Activated CD8-positive, alpha-beta T cell treated with anti-CD3 and anti-CD28 coated beads for 36 hours (primary cell): Measurements from ENCODE around the gene CLASRP. TPM values are rescaled to one million over a fixed set of nuclear protein-coding genes. Genes with fewer than 3 reads are reported as not detected.

Experiments
- ATAC-seq: fragments of 200-7000 bp; cut with Tn5 transposase; one replicate; pipeline ENCODE4 v1.10.0; 2021; ENCODE audit warnings: mild to moderate bottlenecking, moderate library complexity
- CTCF ChIA-PET: fragments of 350-600 bp; sonication (Branson Sonifier 250); formaldehyde crosslinking; loops from one replicate; lab custom pipeline; 2021; ENCODE audit warnings: antibody characterized with exemption; lab: Charles Lee
- POLR2A ChIA-PET: fragments of 350-600 bp; sonication (Branson Sonifier 250); formaldehyde crosslinking; loops from one replicate; lab custom pipeline; 2021; ENCODE audit warnings: antibody characterized with exemption; lab: Charles Lee
- DNase-seq: peaks from one replicate; pipeline ENCODE4 v3.0.0-alpha.2; 2020
- H3K27ac Mint-ChIP-seq: one replicate; pipeline ENCODE4 v1.8.0; 2021; ENCODE audit warnings: mild to moderate bottlenecking, mixed read lengths
- H3K27me3 Mint-ChIP-seq: one replicate; pipeline ENCODE4 v1.8.0; 2021; ENCODE audit warnings: mixed read lengths
- H3K36me3 Mint-ChIP-seq: one replicate; pipeline ENCODE4 v1.8.0; 2021; ENCODE audit warnings: low read depth, mixed read lengths
- H3K4me1 Mint-ChIP-seq: one replicate; pipeline ENCODE4 v1.8.0; 2021; ENCODE audit warnings: low read depth, mixed read lengths
- H3K4me3 Mint-ChIP-seq: one replicate; pipeline ENCODE4 v1.8.0; 2021; ENCODE audit warnings: mild to moderate bottlenecking, moderate library complexity, mixed read lengths
- H3K9me3 Mint-ChIP-seq: one replicate; pipeline ENCODE4 v1.8.0; 2021; ENCODE audit warnings: mixed read lengths
- intact Hi-C: fragments of 100-400 bp; cut with micrococcal nuclease; formaldehyde crosslinking; loops from one replicate; pipeline ENCODE4 v1.10.0; 2022
- total RNA-seq, 2 experiments: library from RNA; stranded (reverse); gene quantifications; one replicate each; pipeline ENCODE4 v1.2.3, GENCODE V29; 2021
- TF ChIP-seq, protein P1 (sequence below): fragments of 200-600 bp; IDR thresholded peaks from one replicate; pipeline ENCODE4 v1.8.0; 2022; ENCODE audit warnings: antibody characterized with exemption, mild to moderate bottlenecking

CLASRP gene
- total RNA-seq, 2 experiments from 2014 or later = 72.7 to 80.5 TPM

DNA sequence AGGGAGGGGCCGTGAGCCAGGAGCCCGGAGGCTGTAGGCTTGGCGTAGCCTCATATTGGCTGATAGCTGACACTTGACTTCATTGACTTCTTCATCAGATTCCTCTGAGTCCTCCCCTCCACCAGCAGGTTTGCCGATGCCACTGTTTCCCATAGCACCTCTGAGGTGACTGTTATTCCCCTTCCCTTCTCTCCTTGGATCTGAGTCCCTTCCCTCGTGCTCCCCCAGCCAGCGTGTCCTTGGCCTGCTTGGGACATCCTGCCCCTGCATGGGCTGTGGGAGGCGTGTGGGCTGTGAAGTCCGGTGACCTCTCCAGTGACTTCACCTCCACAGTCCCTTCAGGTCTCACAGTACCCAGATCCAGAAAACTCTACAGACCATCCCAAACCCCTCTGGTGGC lies 63.0 kb downstream of the CLASRP start:
- intact Hi-C loops = no loop called here
- TF ChIP-seq, protein P1, sequence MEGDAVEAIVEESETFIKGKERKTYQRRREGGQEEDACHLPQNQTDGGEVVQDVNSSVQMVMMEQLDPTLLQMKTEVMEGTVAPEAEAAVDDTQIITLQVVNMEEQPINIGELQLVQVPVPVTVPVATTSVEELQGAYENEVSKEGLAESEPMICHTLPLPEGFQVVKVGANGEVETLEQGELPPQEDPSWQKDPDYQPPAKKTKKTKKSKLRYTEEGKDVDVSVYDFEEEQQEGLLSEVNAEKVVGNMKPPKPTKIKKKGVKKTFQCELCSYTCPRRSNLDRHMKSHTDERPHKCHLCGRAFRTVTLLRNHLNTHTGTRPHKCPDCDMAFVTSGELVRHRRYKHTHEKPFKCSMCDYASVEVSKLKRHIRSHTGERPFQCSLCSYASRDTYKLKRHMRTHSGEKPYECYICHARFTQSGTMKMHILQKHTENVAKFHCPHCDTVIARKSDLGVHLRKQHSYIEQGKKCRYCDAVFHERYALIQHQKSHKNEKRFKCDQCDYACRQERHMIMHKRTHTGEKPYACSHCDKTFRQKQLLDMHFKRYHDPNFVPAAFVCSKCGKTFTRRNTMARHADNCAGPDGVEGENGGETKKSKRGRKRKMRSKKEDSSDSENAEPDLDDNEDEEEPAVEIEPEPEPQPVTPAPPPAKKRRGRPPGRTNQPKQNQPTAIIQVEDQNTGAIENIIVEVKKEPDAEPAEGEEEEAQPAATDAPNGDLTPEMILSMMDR = no peak
- Mint-ChIP-seq H3K9me3 (no peaks in the 10 kb centered on the region), H3K4me3 (no peak overlapping the region), H3K4me1 (peaks cover 59% of the 10 kb centered on the region), H3K36me3 (peaks cover 3% of the 10 kb centered on the region), H3K27me3 (no peaks in the 10 kb centered on the region), H3K27ac (no peak overlapping the region)
- ATAC-seq (no peak), DNase-seq (no peak)
- ChIA-PET CTCF (interaction anchor here (1.4 to 3.4 kb wide), 3 partner anchors 9 to 24 kb away, joined by 4 to 17 read pairs (median 11); partner anchors contain the start of gene PPP1R37), POLR2A (interaction anchor here (0.6 to 1.4 kb wide), 3 partner anchors 9 to 100 kb away, joined by 3 read pairs; partner anchors contain the start of gene PPP1R37)

- ATAC-seq (no peak), DNase-seq (no peak)
- intact Hi-C loops = no loop called here
- no peaks in the 10 kb centered on the region for H3K27me3 Mint-ChIP-seq
- no peak overlapping the region for H3K27ac Mint-ChIP-seq
- CTCF ChIA-PET = interaction anchor here (1.2 to 3.4 kb wide), 4 partner anchors 10 to 23 kb away, joined by 3 to 17 read pairs (median 8); partner anchors contain the start of gene PPP1R37
- no peaks in the 10 kb centered on the region for H3K9me3 Mint-ChIP-seq
- peaks cover 3% of the 10 kb centered on the region for H3K36me3 Mint-ChIP-seq
- peaks cover 54% of the 10 kb centered on the region for H3K4me1 Mint-ChIP-seq
- POLR2A ChIA-PET = interaction anchor here (1.2 to 1.8 kb wide), 2 partner anchors 10 to 16 kb away, joined by 3 to 7 read pairs; partner anchors contain the start of gene PPP1R37
- no peak overlapping the region for H3K4me3 Mint-ChIP-seq
- TF ChIP-seq, protein P1 = no peak
Measured at GRCh38 chr19:45102481-45102880, 63.6 kb downstream of the CLASRP start.

DNA sequence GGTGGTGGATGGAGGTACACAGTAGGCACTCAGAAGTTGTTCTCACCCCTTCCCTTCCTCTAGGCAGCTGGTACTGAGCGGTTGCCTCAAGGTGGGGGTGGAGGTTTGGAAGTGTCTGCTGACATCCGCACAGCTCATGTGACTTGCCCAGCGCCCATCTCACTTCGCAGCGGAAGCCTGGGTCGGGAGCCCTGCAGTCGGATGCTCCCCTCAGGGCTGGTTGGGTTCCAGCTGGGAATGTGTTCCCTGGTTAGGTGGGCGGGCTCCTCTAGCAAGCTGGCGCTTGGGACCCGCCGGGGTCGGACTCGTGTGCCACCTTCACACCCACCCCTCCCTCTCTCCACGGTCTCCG lies 64.3 kb downstream of the CLASRP start:
- peaks cover 3% of the 10 kb centered on the region for H3K36me3 Mint-ChIP-seq
- ChIA-PET POLR2A (interaction anchor here (1.1 to 1.8 kb wide), 4 partner anchors 10 to 16 kb away, joined by 4 to 8 read pairs (median 6); partner anchors contain the start of gene PPP1R37), CTCF (interaction anchor here (0.7 to 3.4 kb wide), 7 partner anchors 10 to 27 kb away, joined by 3 to 17 read pairs (median 3); partner anchors contain the start of gene PPP1R37)
- H3K9me3 Mint-ChIP-seq = no peaks in the 10 kb centered on the region
- peaks cover 47% of the 10 kb centered on the region for H3K4me1 Mint-ChIP-seq
- peak; percentile 68 for DNase-seq
- no peaks in the 10 kb centered on the region for H3K27me3 Mint-ChIP-seq
- TF ChIP-seq, protein P1 = no peak
- peak; percentile 82 for ATAC-seq
- H3K27ac Mint-ChIP-seq = peak overlapping the region; percentile 43
- peak overlapping the region; percentile 42 for H3K4me3 Mint-ChIP-seq
- intact Hi-C loops = no loop called here

DNA sequence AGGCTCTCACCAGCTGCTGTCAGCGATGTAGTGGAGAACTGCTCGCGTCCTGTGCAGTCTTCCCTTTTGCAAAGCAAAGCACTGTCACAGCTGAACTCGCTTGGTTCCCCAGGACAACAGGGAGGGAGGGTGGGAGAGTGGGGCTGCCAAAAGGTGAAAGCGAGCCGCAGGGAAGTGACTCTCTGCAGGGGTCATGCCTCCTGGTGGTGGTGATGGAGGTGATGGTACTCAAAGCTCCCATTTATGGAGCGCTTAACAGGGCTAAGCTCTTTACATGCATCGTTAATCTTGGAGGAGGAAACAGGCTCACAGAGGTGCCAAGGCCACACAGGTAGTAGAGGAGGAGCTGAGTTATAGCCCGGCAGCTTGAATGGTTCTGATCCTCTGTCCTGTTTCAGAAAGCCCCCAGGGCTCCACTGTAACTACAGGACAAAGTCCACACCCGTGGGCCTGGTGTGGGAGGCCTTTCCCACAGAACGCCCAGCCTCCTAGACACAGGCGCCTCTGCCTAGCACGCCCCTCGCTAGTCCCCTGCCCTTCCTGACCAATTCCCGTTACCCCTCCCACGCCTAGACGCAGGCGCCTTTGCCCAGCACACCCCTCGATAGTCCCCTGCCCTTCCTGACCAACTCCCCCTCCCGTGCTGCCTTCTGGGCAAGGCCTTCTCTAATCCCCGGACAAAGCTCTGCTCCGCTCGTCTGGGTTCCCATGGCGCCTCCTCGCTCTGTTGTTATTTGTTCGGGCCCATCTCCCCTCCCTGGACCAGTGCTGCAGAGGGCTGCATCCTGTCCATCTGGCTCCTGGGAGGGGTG lies 64.9 kb downstream of the CLASRP start:
- intact Hi-C loops = no loop called here
- Mint-ChIP-seq H3K4me1 (peaks cover 41% of the 10 kb centered on the region), H3K9me3 (no peaks in the 10 kb centered on the region), H3K27ac (peak overlapping the region; percentile 52), H3K4me3 (peak overlapping the region; percentile 42), H3K27me3 (no peaks in the 10 kb centered on the region), H3K36me3 (peaks cover 3% of the 10 kb centered on the region)
- peak; percentile 26 for ATAC-seq
- no peak for DNase-seq
- TF ChIP-seq, protein P1 = no peak
- ChIA-PET POLR2A (interaction anchor here (0.7 to 1.8 kb wide), 5 partner anchors 9 to 15 kb away, joined by 3 to 8 read pairs (median 6); partner anchors contain the start of gene PPP1R37), CTCF (interaction anchor here (0.7 to 3.4 kb wide), 7 partner anchors 10 to 27 kb away, joined by 3 to 17 read pairs (median 3); partner anchors contain the start of gene PPP1R37)
